Activated CD8-positive, alpha-beta memory T cell treated with anti-CD3 and anti-CD28 coated beads, Interleukin-2, amount 50 U/mL, for 4 hours (primary cell): ENCODE results near the gene EPHA4.
A peak's percentile ranks its signal among the peaks of the same experiment; 100 is the strongest.

Source experiments
- DNase-seq: peaks from one replicate; pipeline ENCODE4 v3.0.0-alpha.2; 2020

EPHA4 gene

DNA sequence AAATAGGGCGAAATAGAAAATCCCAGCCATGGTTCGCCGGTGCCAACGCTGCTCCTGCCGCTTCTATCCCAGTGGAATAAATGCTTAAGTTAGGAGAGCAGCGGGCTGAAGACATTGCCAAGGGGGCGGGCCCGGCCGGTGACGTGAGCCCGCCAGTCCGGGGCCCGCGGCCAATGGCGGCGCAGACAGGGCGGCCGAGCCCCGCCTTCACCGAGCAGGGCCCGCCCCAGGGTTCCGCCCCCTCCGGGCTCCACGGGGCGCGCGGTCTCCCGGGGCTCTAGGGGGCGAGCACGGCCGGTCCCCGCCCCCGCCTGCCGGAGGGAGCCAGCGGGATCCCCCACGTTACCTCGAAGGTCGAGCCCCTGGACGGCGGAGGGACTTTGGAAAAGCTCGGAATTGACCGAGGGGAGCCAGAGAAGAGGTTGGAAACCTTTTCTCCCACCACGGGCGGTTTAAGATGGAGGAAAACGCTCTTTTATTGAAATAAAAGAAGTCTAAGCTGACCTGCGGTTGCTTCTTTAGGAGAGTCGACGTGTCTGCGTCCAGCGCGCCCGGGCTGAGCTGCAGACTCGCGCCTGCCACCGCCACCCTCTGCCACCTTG is at the start of gene EPHA4:
TSS of gene EPHA4 (minus strand) at position 86 of the 602 bp plus-strand sequence. CDS start at position 30, 56 bp downstream.
- peak; percentile 85 for DNase-seq

GRCh38 chr2:221618007-221618406 is 45.9 kb upstream of the EPHA4 start:
- DNase-seq, result no peak

- DNase-seq, result no peak
Measured at GRCh38 chr2:221616561-221616960, 44.5 kb upstream of the EPHA4 start.

DNA sequence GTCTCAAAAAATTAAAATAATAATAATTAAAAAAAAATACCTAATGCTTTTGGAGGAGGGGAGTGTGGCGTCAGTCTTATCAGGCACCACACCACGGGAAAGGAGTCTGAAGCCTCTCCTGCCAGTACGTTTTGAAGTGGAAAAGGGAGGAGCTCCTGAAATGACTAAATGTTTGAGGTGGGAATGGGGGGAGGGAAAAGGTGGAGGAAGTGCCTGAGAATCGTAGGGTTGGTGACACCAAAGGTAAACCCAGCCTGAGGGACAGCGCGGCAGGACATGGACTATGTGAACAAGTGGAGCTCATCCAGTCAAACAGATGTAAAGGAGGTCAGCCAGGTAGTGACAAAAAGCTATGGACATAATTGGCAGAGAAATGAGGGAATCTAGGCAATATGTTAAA is 42.2 kb upstream of the EPHA4 start:
- DNase-seq, result no peak

- no peak for DNase-seq
Measured at GRCh38 chr2:221612800-221613199, 40.7 kb upstream of the EPHA4 start.

DNA sequence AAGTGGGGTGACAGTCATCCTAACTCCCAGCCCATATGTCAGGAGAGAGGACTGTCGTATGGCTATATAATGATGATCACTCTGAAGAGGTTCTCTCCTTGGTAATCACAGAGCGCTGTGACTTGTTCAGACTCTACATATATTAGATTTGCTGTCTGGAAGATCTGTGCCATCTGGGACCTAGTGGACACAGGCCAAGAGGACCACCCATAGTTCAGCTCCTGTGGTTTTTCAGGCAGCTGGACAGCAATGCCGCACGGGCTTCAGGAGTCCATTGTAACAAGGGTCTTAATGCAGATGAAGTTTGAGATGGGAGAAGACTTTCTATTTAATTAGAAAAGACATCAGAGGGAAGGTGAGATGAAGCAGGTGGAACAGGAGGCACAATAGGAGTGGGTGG is 40.1 kb upstream of the EPHA4 start:
- DNase-seq, result no peak

DNA sequence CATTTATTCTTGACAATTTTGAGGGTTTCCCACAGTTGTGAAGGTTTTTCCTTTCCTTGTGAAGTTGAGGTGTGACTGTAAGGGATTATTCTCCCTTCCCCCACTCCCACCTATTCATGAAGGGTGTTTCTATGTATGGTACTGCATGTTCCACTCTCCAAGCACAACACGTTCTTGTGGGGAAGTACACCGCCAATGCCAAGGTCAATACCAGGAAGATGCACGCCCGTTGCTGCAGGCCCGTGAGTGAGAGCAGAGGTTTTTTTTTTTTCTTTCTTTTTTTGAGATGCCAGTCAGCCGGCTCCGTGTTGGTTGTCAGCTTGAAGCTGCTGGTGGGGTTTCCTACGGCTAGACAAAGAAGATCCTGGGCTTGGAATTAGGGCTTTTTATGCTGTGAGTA is 38.6 kb upstream of the EPHA4 start:
- DNase-seq, result no peak

DNA sequence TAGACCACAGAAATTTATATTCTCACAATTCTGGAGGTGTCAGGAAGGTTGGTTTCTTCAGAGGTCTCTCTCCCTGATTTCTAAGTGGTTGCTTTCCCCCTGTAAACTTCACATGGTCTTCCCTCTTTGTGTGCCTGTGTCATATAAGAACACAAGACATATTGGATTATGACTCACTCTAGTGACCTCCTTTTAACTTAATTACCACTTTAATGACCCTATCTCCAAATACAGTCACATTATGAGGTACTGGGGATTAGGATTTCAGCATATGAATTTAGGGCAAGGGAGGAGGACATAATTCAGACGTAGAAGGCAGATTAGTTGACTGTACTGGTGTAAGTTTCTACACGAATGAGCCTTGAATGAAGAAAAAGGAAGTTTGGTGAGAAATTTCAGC is 38.2 kb upstream of the EPHA4 start:
- DNase-seq, result no peak

GRCh38 chr2:221608442-221608841 is 36.3 kb upstream of the EPHA4 start:
- no peak for DNase-seq

DNA sequence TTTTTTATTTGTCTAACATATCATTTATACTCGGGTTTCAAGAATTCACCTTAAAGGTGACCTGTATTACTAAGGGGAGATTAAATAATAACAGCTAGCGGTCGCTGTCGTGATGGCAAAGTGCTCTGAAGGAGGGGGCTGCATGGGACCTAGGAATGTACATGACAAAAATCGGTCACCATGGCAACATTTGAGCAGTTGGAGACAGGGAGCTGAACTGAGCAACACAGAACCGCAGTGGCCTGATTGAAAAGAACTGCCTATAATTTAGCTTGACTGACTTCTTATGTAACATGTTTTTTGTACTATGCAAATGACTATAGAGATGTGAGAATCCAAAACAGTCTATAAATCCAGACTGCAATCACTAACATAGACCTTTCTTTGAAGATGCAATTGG is 34.3 kb upstream of the EPHA4 start:
- no peak for DNase-seq

DNA sequence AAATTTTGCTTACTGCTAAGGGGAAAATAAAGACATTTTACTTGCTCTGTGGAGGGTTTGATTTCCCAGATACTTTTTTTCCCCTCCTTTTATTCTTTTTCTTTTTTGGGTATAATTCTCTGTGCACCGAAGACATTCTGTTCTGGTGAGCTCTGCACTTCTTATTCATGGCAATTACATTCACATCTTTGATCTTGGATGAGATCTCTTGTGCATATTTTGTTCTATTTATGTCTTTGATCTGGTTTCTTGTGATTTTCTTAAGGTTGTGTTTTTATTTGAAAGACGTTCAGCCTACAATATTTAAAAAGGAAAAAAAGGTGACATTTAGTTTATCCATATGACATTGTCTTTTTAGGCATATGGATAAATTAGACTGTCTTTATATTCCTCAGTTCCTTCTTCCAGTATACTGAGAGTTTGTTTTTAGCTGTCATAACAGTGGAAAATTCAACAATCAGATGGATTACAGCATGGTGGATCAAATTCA is 33.7 kb upstream of the EPHA4 start:
- DNase-seq, result no peak

DNA sequence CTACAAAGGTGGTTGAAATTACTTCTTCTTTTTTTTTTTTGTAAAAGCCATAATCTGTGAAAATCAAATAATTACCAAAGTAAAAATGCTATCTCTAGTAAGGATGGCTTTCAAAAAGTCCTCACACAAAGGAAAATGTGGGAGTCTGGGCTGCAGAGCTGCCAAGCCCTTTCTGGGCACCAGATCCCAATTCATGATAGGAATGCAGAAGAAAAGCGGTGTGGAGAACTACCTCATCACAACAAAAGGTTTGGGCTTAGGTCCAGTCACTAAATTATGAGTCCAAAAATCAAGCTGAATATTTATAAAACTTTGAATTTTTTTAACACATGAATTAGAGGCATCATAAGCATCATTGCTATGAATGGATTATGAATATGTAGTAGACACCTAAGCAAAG is 30.8 kb upstream of the EPHA4 start:
- DNase-seq, result no peak

GRCh38 chr2:221601376-221601775 is 29.3 kb upstream of the EPHA4 start:
- no peak for DNase-seq

DNA sequence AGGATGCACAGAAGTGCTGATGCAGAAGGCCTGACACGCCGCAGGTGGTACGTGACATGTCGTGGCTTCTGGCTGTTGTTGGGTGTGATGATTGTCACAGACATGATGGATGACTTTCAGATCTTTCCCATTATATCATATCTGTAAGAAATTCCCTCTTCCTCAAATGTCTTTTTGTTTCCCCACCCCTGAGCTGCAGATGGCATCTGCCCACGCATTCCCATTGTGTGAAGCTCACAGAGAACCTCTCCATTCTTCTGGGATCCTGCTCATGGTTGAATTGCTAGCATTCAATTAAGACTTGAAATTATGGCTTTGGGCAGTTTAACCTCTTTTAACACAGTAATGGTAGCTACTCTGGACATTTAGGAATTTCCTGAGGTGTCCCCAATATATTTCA is 28.3 kb upstream of the EPHA4 start:
- no peak for DNase-seq

- no peak for DNase-seq
Measured at GRCh38 chr2:221596192-221596591, 24.1 kb upstream of the EPHA4 start.

DNA sequence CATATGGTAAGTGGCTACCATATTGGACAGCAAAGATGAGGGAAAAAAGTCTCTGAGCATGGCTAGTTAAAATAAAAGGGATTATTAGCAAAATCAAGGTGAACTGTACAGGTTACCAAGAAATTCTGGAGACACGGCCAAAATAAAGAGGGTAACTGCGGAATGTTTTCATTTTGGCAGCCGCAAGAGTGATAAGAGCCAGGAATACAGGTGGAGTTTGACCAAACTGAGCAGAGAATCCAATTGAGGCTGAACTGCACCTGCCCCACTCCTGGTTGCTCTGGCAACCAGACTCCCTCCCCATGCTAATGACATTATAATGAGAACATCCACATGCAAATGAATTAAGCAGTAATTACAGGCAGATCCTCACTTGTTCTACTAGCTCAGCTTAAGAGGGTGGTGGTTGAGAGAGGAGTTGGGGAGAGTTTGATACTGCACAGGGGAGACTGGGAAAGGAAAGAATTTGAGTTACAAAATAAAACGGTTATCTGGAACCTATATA is 18.8 kb upstream of the EPHA4 start:
- no peak for DNase-seq

GRCh38 chr2:221589696-221590095 is 17.6 kb upstream of the EPHA4 start:
- DNase-seq, result no peak

GRCh38 chr2:221588306-221588985 is 16.3 kb upstream of the EPHA4 start:
- no peak for DNase-seq

DNA sequence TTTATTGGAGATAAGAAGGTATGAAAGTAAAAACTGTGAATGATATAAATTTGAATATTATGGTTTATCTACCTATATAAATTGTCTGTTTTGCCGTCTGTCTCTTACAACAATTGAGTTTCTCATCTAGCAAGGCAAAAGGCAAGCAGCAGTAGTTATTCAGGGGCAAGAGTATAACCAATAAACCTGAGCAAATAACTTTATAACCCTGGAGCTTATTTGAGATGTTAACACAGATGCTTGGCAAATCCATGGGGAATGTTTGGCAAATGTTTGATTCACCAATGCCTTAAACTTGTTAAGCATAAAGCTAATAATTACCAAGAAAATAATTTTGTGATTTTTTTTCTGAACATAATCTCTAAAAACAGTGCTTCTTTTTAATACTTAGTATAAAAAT is 9.9 kb upstream of the EPHA4 start:
- DNase-seq, result no peak

DNA sequence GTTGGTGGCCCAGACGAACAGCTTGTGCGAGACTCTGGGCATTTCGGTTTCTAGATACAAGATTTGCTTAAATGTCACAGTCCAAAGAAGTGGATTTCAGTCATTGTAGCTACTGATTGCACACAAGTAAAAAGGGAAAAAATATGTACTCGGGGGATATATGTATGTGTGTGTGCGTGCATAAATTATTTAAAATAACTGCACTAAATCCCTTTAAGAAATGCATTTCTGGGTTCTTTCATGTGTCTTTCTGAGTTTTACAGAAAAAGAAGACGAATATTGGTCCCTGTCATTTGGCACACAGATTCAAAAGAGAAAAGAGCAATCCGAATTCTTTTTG is 2.1 kb upstream of the EPHA4 start:
- DNase-seq, result no peak

GRCh38 chr2:221573430-221574230 is 1.5 kb upstream of the EPHA4 start:
- peak; percentile 79 for DNase-seq

DNA sequence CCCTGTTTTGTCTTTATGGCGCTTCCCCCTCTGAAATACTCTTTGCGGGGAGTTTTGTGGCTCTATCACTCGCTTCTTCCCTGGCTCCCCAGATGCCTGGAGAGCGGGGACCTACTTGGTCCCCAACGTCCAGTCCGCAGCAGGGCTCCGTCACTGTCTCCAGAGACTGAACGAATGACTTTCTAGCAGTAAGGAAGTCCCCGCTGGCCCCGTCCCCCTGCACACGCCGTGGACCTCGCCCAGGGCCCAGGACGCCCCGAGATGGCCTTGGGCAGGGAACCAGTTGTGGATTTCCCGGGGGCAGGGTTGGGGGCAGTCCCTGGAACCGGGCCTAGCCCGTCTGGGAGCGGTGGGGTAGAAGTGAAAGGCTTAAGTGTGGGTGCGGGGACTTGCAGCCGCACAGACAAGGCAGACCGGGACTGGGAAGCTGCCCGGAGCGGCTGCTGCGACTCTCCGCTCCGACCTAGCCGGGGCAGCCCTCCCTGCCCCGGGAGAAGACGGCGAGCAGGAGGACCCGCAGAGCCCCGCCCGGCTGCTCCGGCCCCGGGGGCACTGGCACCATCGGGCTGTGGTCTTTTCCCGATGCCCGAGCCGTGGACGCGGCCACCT is 821 bp upstream of the EPHA4 start:
- peak; percentile 20 for DNase-seq

GRCh38 chr2:221571551-221572218 is 419 bp downstream of the EPHA4 start:
- DNase-seq, result peak; percentile 24
